HepG2 (cell line): Measurements from ENCODE around the gene IL24.

Experiments
- EZH2 ChIP-seq: conservative IDR thresholded peaks from 2 replicates; pipeline ENCODE4 v1.6.1; 2012; ENCODE audit warnings: mild to moderate bottlenecking, low read depth, low read length, moderate library complexity
- HNRNPL ChIP-seq: fragments of 200-400 bp; formaldehyde crosslinking; IDR thresholded peaks from 2 replicates; pipeline ENCODE4 v1.6.1; 2017; ENCODE audit warnings: mild to moderate bottlenecking, low read depth, low read length
- JUNB ChIP-seq: sonication (generic); formaldehyde crosslinking; IDR thresholded peaks from 2 replicates; pipeline ENCODE4 v1.8.0; 2022; ENCODE audit warnings: missing genetic modification reagents, mild to moderate bottlenecking, borderline replicate concordance
- RAD21 ChIP-seq: fragments of 450-650 bp; formaldehyde crosslinking; IDR thresholded peaks from 2 replicates; pipeline ENCODE4 v1.5.0; 2020; ENCODE audit warnings: mild to moderate bottlenecking
- SRF ChIP-seq: IDR thresholded peaks from 2 replicates; pipeline ENCODE4 v1.6.1; 2011; ENCODE audit warnings: mild to moderate bottlenecking, low read depth, low read length, moderate library complexity
- U2AF1 ChIP-seq: fragments of 200-400 bp; formaldehyde crosslinking; optimal IDR thresholded peaks from 2 replicates; pipeline ENCODE3; 2017; ENCODE audit warnings: mild to moderate bottlenecking, low read depth, low read length
- TF ChIP-seq, protein P1 (sequence below): fragments of 450-650 bp; IDR thresholded peaks from 2 replicates; pipeline ENCODE4 v1.6.1; 2017; ENCODE audit warnings: mild to moderate bottlenecking
- TF ChIP-seq, protein P2 (sequence below): sonication (generic); formaldehyde crosslinking; conservative IDR thresholded peaks from 2 replicates; pipeline ENCODE4 v1.4.0; 2020; ENCODE audit warnings: mild to moderate bottlenecking, missing genetic modification reagents, moderate library complexity

DNA sequence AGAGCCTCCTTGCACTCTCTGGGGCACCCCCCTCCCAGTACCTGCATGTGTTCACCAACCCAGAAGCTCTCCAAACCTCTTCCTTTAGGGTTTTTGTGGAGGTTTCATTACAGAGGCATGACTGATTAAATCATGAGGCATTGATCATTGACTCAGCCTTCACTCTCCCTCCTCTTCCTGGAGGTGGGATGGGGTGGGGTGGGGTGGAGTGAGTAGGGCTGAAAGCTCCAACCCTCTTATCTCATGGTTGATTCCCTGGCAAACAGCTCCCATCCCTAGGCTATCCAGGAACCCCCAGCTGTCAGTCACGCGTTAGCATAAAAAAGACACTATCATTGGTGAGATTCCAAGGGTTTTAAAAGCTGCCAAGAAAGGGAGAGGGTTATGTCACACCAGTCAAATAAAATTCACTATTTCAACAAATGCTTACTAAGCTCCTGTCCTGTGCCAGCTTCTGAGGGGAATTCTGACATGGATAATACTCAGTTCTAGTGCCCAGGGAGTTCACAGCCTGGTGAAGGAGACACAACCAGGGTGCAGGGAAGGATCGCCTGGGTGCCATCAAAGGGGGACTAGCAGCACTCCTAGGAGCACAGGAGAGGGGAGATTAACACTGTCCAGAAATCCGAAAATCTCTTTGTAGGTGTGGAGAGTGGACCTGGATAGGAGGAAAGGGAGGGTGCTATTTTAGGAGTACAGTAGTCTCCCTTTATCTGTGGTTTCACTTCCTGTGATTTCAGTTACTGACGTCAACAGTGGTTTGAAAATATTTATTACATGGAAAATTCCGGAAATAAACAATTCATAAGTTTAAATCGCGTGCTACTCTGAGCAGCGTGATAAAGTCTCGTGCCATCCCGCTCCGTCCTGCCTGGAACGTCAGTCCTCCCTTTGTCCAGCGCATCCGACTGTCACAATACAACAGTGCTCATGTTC, 6.8 kb upstream of the IL24 start:
- TF ChIP-seq, protein P1, sequence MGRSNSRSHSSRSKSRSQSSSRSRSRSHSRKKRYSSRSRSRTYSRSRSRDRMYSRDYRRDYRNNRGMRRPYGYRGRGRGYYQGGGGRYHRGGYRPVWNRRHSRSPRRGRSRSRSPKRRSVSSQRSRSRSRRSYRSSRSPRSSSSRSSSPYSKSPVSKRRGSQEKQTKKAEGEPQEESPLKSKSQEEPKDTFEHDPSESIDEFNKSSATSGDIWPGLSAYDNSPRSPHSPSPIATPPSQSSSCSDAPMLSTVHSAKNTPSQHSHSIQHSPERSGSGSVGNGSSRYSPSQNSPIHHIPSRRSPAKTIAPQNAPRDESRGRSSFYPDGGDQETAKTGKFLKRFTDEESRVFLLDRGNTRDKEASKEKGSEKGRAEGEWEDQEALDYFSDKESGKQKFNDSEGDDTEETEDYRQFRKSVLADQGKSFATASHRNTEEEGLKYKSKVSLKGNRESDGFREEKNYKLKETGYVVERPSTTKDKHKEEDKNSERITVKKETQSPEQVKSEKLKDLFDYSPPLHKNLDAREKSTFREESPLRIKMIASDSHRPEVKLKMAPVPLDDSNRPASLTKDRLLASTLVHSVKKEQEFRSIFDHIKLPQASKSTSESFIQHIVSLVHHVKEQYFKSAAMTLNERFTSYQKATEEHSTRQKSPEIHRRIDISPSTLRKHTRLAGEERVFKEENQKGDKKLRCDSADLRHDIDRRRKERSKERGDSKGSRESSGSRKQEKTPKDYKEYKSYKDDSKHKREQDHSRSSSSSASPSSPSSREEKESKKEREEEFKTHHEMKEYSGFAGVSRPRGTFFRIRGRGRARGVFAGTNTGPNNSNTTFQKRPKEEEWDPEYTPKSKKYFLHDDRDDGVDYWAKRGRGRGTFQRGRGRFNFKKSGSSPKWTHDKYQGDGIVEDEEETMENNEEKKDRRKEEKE, result no peak
- TF ChIP-seq SRF (no peak), RAD21 (CRISPR knock-in tag) (no peak), U2AF1 (no peak), EZH2 (no peak), HNRNPL (no peak), JUNB (CRISPR knock-in tag) (no peak)
- TF ChIP-seq, protein P2, sequence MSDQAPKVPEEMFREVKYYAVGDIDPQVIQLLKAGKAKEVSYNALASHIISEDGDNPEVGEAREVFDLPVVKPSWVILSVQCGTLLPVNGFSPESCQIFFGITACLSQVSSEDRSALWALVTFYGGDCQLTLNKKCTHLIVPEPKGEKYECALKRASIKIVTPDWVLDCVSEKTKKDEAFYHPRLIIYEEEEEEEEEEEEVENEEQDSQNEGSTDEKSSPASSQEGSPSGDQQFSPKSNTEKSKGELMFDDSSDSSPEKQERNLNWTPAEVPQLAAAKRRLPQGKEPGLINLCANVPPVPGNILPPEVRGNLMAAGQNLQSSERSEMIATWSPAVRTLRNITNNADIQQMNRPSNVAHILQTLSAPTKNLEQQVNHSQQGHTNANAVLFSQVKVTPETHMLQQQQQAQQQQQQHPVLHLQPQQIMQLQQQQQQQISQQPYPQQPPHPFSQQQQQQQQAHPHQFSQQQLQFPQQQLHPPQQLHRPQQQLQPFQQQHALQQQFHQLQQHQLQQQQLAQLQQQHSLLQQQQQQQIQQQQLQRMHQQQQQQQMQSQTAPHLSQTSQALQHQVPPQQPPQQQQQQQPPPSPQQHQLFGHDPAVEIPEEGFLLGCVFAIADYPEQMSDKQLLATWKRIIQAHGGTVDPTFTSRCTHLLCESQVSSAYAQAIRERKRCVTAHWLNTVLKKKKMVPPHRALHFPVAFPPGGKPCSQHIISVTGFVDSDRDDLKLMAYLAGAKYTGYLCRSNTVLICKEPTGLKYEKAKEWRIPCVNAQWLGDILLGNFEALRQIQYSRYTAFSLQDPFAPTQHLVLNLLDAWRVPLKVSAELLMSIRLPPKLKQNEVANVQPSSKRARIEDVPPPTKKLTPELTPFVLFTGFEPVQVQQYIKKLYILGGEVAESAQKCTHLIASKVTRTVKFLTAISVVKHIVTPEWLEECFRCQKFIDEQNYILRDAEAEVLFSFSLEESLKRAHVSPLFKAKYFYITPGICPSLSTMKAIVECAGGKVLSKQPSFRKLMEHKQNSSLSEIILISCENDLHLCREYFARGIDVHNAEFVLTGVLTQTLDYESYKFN, result no peak
